ENCODE data around the gene JAG2. TPM values are rescaled to one million over a fixed set of nuclear protein-coding genes. Genes with fewer than 3 reads are reported as not detected.

Gene JAG2
- total RNA-seq, result 10 to 100 TPM; 18.4 to 34.0 (median 28.2) TPM
- polyA plus RNA-seq, result 10 to 100 TPM; 10.6 to 25.9 (median 10.6) TPM
- long read RNA-seq, donor 1, full-length matches to known transcripts, result 24 of 71 reads
- long read RNA-seq, donor 1, partial matches to known transcripts, result 35 of 71 reads
- long read RNA-seq, donor 1, other reads (novel, unspliced or antisense), result 12 of 71 reads
- long read RNA-seq, donor 2, full-length matches to known transcripts, result 10 of 46 reads
- long read RNA-seq, donor 2, partial matches to known transcripts, result 24 of 46 reads
- long read RNA-seq, donor 2, other reads (novel, unspliced or antisense), result 12 of 46 reads

DNA sequence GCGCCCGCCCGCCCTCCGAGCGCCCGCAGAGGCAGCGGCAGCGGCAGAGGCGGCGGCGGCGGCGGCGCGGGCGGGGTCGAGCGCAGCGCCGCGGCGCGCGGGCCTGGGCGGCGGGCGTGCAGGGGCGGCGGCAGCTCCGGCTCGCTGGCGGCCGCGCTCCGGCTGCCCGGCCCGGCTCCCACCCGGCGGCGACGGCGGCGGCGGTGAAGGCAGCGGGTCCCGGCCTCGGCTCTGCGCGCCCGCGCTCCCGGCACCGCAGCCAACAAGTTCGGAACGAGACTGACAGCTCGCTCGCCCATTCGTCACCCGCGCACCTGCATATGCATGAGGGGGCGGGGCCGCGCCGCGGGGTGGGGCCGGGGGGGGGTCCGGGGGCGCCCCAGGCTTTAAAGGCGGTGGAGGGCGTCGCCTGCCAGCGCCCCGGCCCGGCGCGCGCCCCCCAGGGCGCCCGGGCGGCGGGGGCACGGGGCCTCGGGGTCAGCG is at the start of gene JAG2:
TSS of gene JAG2 (minus strand) at position 281 of the 483 bp plus-strand sequence. CDS start 356 bp downstream, outside the sequence.
- intact Hi-C loops (cut with DNase I), result loop anchor here in 1 of 2 donors (5.0 kb wide), 1 partner anchor 76 kb away; no protein-coding TSS in a partner anchor
- 1% methylated on average over 71 of the region's 84 CpGs; no CpG with 5 or more reads in 2 of the 3 donors for WGBS, 3 donors
- DNase-seq, result peak; percentile 68 to 86
- H3K27me3 ChIP-seq (ENCODE audit: insufficient read depth in 3 of 3, low read length in 2 of 3), result no peaks in the 10 kb centered on the region
- H3K4me3 ChIP-seq, result peak within 1 kb of the TSS; percentile 70
- ATAC-seq, result peak; percentile 11 to 41 (median 27)
- peaks cover 64% of the 10 kb centered on the region for H3K4me1 ChIP-seq
- TF ChIP-seq, protein P1, sequence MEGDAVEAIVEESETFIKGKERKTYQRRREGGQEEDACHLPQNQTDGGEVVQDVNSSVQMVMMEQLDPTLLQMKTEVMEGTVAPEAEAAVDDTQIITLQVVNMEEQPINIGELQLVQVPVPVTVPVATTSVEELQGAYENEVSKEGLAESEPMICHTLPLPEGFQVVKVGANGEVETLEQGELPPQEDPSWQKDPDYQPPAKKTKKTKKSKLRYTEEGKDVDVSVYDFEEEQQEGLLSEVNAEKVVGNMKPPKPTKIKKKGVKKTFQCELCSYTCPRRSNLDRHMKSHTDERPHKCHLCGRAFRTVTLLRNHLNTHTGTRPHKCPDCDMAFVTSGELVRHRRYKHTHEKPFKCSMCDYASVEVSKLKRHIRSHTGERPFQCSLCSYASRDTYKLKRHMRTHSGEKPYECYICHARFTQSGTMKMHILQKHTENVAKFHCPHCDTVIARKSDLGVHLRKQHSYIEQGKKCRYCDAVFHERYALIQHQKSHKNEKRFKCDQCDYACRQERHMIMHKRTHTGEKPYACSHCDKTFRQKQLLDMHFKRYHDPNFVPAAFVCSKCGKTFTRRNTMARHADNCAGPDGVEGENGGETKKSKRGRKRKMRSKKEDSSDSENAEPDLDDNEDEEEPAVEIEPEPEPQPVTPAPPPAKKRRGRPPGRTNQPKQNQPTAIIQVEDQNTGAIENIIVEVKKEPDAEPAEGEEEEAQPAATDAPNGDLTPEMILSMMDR (IDR thresholded peaks at IDR 0.05), result no peak
- H3K27ac ChIP-seq, result peak within 1 kb of the TSS; percentile 82
- H3K36me3 ChIP-seq (ENCODE audit: insufficient read depth in 1 of 2, low read depth in 1 of 2), result no peaks in the 10 kb centered on the region
- H3K9me3 ChIP-seq, result no peaks in the 10 kb centered on the region

DNA sequence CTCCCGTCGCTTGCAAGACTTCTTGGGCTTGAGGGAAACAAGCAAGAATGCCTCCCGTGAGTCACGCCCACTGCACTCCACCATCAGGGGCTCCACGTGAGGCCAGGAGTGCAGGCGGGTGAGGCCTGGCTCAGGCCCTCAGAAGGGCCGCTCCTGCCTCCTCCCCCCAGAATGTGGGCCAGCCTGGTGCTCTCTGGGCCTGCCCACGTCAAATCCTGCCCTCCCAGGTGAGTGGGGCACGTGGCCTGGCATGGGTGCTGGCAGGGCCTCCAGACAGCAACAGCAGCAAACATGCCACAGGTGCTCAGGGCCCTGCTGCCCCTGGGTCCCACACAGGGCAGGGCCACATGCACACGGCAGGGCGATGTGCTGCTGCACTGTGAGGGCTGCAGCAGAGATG is 49.2 kb upstream of the JAG2 start:
- 93 to 94% (median 93%) methylated on average over 11 of the region's 11 CpGs for WGBS, 3 donors
- DNase-seq (no peak), ATAC-seq (no peak)
- H3K9me3 ChIP-seq, result no peaks in the 10 kb centered on the region
- no peak overlapping the region for H3K4me3 ChIP-seq
- no peak overlapping the region for H3K27ac ChIP-seq
- H3K27me3 ChIP-seq (ENCODE audit: insufficient read depth in 3 of 3, low read length in 2 of 3), result no peaks in the 10 kb centered on the region
- H3K36me3 ChIP-seq (ENCODE audit: insufficient read depth in 1 of 2, low read depth in 1 of 2), result peaks cover 0 to 51% of the 10 kb centered on the region in 2 donors
- intact Hi-C loops (cut with DNase I), result no loop called here
- TF ChIP-seq, protein P1 (IDR thresholded peaks at IDR 0.05), result no peak
- H3K4me1 ChIP-seq, result peaks cover 14% of the 10 kb centered on the region

DNA sequence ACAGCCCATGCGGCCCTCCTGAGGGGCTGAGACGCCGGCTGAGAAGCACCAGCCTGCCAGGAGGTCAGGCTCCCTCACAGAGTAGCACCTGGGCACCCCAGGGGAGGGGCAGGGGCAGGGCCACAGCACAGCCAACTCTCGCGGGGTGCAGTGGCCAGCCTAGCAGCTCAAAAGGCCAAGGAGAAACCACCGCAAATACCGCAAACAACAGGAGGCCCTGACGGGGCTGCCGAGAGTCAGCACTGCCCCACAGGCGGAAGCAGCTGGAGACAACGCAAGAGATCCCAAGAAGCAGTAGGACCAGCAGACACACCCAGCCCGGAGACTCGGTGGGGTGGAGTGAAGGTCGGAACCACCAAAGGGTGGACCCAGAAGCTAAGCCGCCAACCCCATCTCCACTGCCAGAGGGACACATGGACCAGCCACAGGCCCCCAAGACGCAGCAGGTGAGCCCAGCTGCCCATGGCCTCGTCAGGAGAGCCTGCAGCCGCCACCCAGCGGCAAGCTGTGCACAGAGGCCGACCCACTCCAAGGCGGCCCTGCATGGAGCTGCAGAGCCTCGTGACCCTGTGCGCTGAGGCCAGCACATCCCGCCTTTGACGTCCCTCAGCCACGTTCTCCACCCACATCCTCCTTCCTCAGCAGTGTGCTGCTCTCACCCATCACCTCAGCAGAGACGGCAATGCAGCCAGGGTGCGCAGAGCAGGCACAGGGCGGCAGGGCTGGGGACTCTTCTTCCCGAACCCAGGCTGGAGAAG is 48.1 kb upstream of the JAG2 start:
- no peak overlapping the region for H3K4me3 ChIP-seq
- H3K4me1 ChIP-seq, result peaks cover 14% of the 10 kb centered on the region
- no peaks in the 10 kb centered on the region for H3K9me3 ChIP-seq
- ATAC-seq (no peak), DNase-seq (no peak)
- TF ChIP-seq, protein P1 (IDR thresholded peaks at IDR 0.05), result no peak
- WGBS, 3 donors, result 80 to 81% (median 80%) methylated on average over 29 to 30 of the region's 30 CpGs
- peaks cover 0 to 47% of the 10 kb centered on the region in 2 donors for H3K36me3 ChIP-seq (ENCODE audit: insufficient read depth in 1 of 2, low read depth in 1 of 2)
- no peak overlapping the region for H3K27ac ChIP-seq
- H3K27me3 ChIP-seq (ENCODE audit: insufficient read depth in 3 of 3, low read length in 2 of 3), result no peaks in the 10 kb centered on the region
- intact Hi-C loops (cut with DNase I), result no loop called here

DNA sequence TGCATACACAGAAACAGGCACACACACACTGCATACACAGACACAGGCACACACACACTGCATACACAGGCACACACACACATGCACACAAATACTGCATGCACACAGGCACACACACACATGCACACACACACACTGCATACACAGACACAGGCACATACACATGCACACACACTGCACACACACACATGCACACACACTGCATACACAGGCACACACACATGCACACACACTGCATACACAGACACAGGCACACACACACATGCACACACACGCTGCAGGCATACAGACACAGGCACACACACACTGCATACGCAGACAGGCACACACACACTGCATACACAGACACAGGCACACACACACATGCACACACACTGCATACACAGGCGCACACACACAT is 47.0 kb upstream of the JAG2 start:
- Histone ChIP-seq H3K4me1 (peaks cover 14% of the 10 kb centered on the region), H3K9me3 (no peaks in the 10 kb centered on the region), H3K27ac (no peak overlapping the region), H3K27me3 (ENCODE audit: insufficient read depth in 3 of 3, low read length in 2 of 3) (no peaks in the 10 kb centered on the region), H3K36me3 (ENCODE audit: insufficient read depth in 1 of 2, low read depth in 1 of 2) (peaks cover 0 to 36% of the 10 kb centered on the region in 2 donors), H3K4me3 (no peak overlapping the region)
- DNase-seq (no peak), ATAC-seq (no peak)
- WGBS, 3 donors, result 85 to 99% (median 98%) methylated on average over 3 of the region's 3 CpGs
- intact Hi-C loops (cut with DNase I), result no loop called here
- TF ChIP-seq, protein P1 (IDR thresholded peaks at IDR 0.05), result no peak
